Common myeloid progenitor, CD34-positive (primary cell): ENCODE data around the gene NDFIP2.

Experiments used
- CTCF ChIA-PET: fragments of 350-600 bp; sonication (Branson Sonifier 250); formaldehyde crosslinking; loops from one replicate; lab custom pipeline; 2021; ENCODE audit warnings: antibody characterized with exemption; lab: Charles Lee
- POLR2A ChIA-PET: fragments of 350-600 bp; sonication (Branson Sonifier 250); formaldehyde crosslinking; loops from one replicate; lab custom pipeline; 2021; ENCODE audit warnings: antibody characterized with exemption; lab: Charles Lee
- DNase-seq, 3 donors: peaks; one replicate each; pipeline versions ENCODE4 v3.0.0 to v3.0.0-alpha.2; 2013
- H3K27ac ChIP-seq, 2 experiments: 1 replicate in 1 of 2; 2 replicates in 1 of 2; pipeline ENCODE4 v1.7.0; 2013; ENCODE audit warnings: inconsistent platforms in 2 of 2, low read length in 2 of 2, mild to moderate bottlenecking in 2 of 2, low read depth in 1 of 2, moderate library complexity in 1 of 2; ENCODE audit not compliant: severe bottlenecking in 2 of 2, insufficient read depth in 1 of 2, poor library complexity in 1 of 2
- H3K27me3 ChIP-seq, 5 experiments: replicated peaks in 2 of 5; 1 replicate in 3 of 5; 2 replicates in 2 of 5; pipeline versions ENCODE4 v1.6.1 to v1.7.0; 2013; ENCODE audit warnings: low read length in 4 of 5, mild to moderate bottlenecking in 2 of 5, moderate library complexity in 2 of 5, inconsistent platforms in 1 of 5; ENCODE audit not compliant: insufficient read depth in 5 of 5, control insufficient read depth in 4 of 5
- H3K36me3 ChIP-seq, 4 experiments: 1 replicate in 2 of 4; 2 replicates in 2 of 4; pipeline versions ENCODE4 v1.6.1 to v1.7.0; 2013; ENCODE audit warnings: low read length in 3 of 4, control low read depth in 1 of 4, mild to moderate bottlenecking in 1 of 4; ENCODE audit not compliant: control insufficient read depth in 4 of 4, insufficient read depth in 4 of 4
- H3K4me1 ChIP-seq, 4 experiments: 1 replicate in 3 of 4; 2 replicates in 1 of 4; pipeline versions ENCODE4 v1.6.1 to v1.7.1; 2013; ENCODE audit warnings: low read length in 3 of 4, mild to moderate bottlenecking in 3 of 4, control low read depth in 1 of 4, inconsistent platforms in 1 of 4, moderate library complexity in 1 of 4; ENCODE audit not compliant: control insufficient read depth in 4 of 4, insufficient read depth in 4 of 4; ENCODE audit errors: control extremely low read depth in 1 of 4
- H3K4me3 ChIP-seq, 7 experiments: 1 replicate in 4 of 7; 2 replicates in 3 of 7; pipeline versions ENCODE4 v1.5.1 to v1.7.0; 2013; ENCODE audit warnings: mild to moderate bottlenecking in 7 of 7, low read length in 6 of 7, moderate library complexity in 6 of 7, inconsistent platforms in 2 of 7, low read depth in 2 of 7, control low read depth in 1 of 7; ENCODE audit not compliant: insufficient read depth in 4 of 7, control insufficient read depth in 1 of 7; ENCODE audit errors: extremely low read depth in 1 of 7
- H3K9me3 ChIP-seq, 5 experiments: 1 replicate in 4 of 5; 2 replicates in 1 of 5; pipeline versions ENCODE4 v1.6.1 to v1.7.1; 2013; ENCODE audit warnings: low read length in 4 of 5, mild to moderate bottlenecking in 2 of 5, inconsistent platforms in 1 of 5, low read depth in 1 of 5, moderate library complexity in 1 of 5; ENCODE audit not compliant: control insufficient read depth in 4 of 5, insufficient read depth in 2 of 5; ENCODE audit errors: control extremely low read depth in 1 of 5
- WGBS: methylation state at CpG from one replicate; pipeline ENCODE4 v1.1.5; 2013; ENCODE audit not compliant: insufficient coverage; 5-methylcytosine and 5-hydroxymethylcytosine counted together

NDFIP2 gene

GRCh38 chr13:79581870-79582315 is 100.9 kb downstream of the NDFIP2 start:
- Histone ChIP-seq H3K36me3 (no peaks in the 10 kb centered on the region), H3K4me1 (no peaks in the 10 kb centered on the region), H3K27me3 (no peaks in the 10 kb centered on the region), H3K27ac (no peak overlapping the region), H3K4me3 (no peak overlapping the region), H3K9me3 (peaks cover 0 to 8% (median 0%) of the 10 kb centered on the region in 5 experiments)
- WGBS, result 96% methylated on average over 4 of the region's 4 CpGs
- DNase-seq, result no peak
- POLR2A ChIA-PET, result no interaction called here
- CTCF ChIA-PET, result no interaction called here

DNA sequence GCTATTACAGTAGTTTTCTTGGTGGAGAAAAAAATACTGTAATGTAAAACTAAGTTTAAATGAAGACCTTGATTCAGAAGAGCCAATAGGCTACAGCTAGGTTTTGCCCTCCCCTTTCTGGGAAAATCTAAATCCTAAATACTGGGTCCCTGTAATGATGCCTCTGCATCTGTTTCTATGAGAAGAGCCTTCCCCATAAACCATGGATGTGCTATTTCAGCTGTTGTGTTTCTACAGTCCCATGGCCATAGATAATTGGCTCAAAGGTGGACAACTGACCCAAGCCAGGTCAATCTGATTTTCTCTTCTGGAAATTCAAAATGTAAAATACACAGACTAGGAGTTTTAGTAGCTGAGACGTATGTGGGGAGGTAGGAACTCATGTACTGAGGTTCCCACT is 101.9 kb downstream of the NDFIP2 start:
- Histone ChIP-seq H3K4me3 (no peak overlapping the region), H3K4me1 (no peaks in the 10 kb centered on the region), H3K9me3 (peaks cover 0 to 8% (median 0%) of the 10 kb centered on the region in 5 experiments), H3K36me3 (no peaks in the 10 kb centered on the region), H3K27ac (no peak overlapping the region), H3K27me3 (no peaks in the 10 kb centered on the region)
- WGBS, result no CpG with 5 or more reads among the region's 1 CpG
- DNase-seq, result no peak
- CTCF ChIA-PET, result interaction anchor here (0.6 kb wide), 1 partner anchor 11 kb away, joined by 3 read pairs; no protein-coding TSS in a partner anchor
- POLR2A ChIA-PET, result no interaction called here

DNA sequence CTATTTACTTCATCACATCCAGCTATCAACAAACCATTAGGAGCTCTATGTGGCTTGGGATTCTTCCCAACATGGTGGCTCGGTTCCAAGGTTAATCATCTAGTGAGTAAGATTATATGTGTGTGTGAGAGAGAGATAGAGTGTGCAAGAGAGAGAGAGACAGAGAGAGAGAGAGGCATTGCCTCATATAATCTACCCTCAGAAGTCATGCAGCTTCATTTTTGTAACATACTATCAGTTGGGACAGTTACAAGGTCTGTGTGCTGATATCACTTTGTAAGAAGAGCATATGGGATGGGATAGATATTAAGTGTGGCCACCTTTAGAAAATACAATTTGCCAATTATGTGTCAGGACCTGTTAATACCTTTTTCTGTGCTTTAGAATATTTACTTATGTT is 104.1 kb downstream of the NDFIP2 start:
- DNase-seq, result no peak
- Histone ChIP-seq H3K4me3 (no peak overlapping the region), H3K27me3 (peaks cover 0 to 2% (median 0%) of the 10 kb centered on the region in 5 experiments), H3K27ac (no peak overlapping the region), H3K4me1 (no peaks in the 10 kb centered on the region), H3K36me3 (no peaks in the 10 kb centered on the region), H3K9me3 (peaks cover 0 to 8% (median 0%) of the 10 kb centered on the region in 5 experiments)
- no CpG with 5 or more reads among the region's 1 CpG for WGBS
- ChIA-PET CTCF (no interaction called here), POLR2A (no interaction called here)

DNA sequence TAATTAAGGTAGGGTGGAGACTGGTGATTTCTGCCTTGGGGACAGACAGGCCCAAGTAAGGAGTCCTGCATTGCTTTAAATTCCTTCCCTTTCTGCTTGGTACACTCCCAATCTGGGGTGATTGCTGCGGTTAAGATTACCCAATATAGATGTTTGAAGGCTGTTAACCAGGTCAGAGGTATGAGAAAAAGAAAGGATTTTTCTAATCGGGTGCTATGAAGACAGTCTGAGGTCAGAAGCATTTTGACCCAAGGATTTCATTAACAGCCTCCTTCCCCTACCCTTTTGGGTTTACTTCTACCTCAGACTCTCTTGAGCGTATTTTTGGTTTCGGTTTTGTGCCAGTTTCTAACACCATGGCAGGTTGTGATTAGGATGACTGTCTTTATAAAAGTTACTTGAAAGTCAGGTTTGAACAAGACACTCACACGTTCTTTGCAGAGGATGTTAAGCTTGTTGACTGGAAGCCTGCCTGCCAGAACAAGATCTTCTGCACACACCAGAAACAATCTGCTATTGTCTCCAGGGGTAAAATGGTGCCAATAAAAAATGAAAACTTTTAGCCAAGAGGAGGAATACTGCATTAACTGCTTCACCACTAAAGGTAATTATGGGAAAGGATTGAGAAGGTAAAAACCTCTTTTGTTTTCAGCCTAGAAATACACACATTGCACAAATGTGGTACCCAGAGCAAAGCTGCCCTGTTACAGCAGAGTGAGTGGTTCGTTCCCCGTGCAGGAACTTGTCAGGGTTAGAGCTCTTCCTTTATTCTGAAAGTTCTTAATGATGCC is 108.8 kb downstream of the NDFIP2 start:
- peaks cover 0 to 3% (median 0%) of the 10 kb centered on the region in 5 experiments for H3K9me3 ChIP-seq
- WGBS, result no CpG with 5 or more reads among the region's 7 CpGs
- H3K4me1 ChIP-seq, result no peaks in the 10 kb centered on the region
- H3K4me3 ChIP-seq, result no peak overlapping the region
- ChIA-PET POLR2A (no interaction called here), CTCF (no interaction called here)
- H3K27me3 ChIP-seq, result peaks cover 0 to 2% (median 0%) of the 10 kb centered on the region in 5 experiments
- H3K27ac ChIP-seq, result no peak overlapping the region
- DNase-seq, result no peak
- H3K36me3 ChIP-seq, result no peaks in the 10 kb centered on the region

DNA sequence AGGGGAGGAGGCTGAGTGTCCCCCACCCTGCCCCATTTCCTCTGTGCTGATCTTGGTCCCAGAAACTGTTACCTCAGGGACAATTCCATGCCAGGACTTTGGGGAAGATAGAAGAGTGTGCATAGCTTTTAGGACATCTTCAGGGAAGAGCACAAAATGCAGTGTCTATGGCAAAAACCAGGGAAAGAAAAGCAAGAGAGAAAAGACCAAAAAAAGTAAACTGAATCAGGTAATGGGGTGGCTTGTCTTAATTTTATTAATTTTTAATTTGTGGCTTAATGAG is 109.4 kb downstream of the NDFIP2 start:
- H3K36me3 ChIP-seq, result no peaks in the 10 kb centered on the region
- peaks cover 0 to 2% (median 0%) of the 10 kb centered on the region in 5 experiments for H3K27me3 ChIP-seq
- DNase-seq, result no peak
- no peaks in the 10 kb centered on the region for H3K4me1 ChIP-seq
- no peak overlapping the region for H3K4me3 ChIP-seq
- POLR2A ChIA-PET, result no interaction called here
- CTCF ChIA-PET, result no interaction called here
- H3K27ac ChIP-seq, result no peak overlapping the region
- no peaks in the 10 kb centered on the region for H3K9me3 ChIP-seq

DNA sequence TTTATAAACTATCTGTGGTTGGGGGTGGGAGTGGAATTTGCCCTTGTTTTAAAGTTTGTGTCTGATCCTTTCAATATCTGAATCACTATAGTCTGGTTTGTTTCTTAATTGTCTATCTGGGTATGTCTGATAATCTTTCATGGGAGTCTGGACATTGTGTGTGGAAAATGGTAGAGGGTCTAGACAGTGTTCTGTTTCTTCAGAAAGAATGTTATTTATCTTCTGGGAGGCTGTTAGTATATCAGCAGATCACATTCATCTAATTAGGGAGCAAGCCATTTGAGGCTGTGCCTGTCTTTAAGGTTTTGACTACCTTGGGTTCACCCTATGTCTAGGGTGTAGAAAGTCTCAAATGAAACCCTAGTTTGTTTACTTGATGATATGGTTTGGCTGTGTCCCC is 110.5 kb downstream of the NDFIP2 start:
- no peaks in the 10 kb centered on the region for H3K36me3 ChIP-seq
- CTCF ChIA-PET, result no interaction called here
- no peaks in the 10 kb centered on the region for H3K9me3 ChIP-seq
- no peak overlapping the region for H3K27ac ChIP-seq
- DNase-seq, result no peak
- no peaks in the 10 kb centered on the region for H3K4me1 ChIP-seq
- POLR2A ChIA-PET, result no interaction called here
- H3K27me3 ChIP-seq, result peaks cover 0 to 2% (median 0%) of the 10 kb centered on the region in 5 experiments
- no peak overlapping the region for H3K4me3 ChIP-seq

GRCh38 chr13:79593121-79593520 is 112.2 kb downstream of the NDFIP2 start:
- Histone ChIP-seq H3K4me3 (no peak overlapping the region), H3K27ac (no peak overlapping the region), H3K27me3 (peaks cover 0 to 2% (median 0%) of the 10 kb centered on the region in 5 experiments), H3K36me3 (no peaks in the 10 kb centered on the region), H3K4me1 (no peaks in the 10 kb centered on the region), H3K9me3 (no peaks in the 10 kb centered on the region)
- no peak for DNase-seq
- POLR2A ChIA-PET, result no interaction called here
- no CpG with 5 or more reads among the region's 2 CpGs for WGBS
- CTCF ChIA-PET, result no interaction called here
